ENCODE results near the gene IL1B.

DNA sequence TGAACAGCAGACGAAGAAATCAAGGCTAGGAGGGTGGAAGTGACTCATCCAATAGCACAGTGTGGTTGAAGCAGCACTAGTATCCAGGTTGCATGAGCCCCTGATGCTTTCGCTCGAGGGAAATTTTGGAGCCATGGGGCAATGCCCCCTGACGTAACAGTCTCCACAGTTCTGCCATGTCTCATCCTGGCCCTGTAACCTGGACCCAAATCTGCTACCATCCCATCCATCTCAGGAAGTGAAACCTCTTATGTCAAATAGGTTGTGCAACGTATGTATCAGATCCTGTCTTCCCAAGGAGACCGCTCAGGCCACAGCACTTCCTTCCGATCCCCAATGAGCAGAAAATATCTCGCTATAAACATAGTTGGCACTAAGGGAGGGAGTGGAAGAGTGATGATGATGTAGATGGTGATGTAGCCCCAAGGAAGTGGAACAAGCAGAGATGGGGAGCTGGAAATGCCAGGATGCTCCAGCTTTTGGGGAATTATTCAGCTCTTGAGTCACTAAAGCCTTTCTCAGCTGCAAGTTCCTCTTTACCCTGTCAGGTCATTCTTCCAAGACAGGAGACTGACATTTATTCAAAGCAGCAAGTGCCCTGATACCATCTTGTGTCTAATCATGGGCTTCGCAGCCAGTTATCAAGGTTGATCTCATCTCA is 3.0 kb upstream of the IL1B start:
- TF ChIP-seq, protein P1, sequence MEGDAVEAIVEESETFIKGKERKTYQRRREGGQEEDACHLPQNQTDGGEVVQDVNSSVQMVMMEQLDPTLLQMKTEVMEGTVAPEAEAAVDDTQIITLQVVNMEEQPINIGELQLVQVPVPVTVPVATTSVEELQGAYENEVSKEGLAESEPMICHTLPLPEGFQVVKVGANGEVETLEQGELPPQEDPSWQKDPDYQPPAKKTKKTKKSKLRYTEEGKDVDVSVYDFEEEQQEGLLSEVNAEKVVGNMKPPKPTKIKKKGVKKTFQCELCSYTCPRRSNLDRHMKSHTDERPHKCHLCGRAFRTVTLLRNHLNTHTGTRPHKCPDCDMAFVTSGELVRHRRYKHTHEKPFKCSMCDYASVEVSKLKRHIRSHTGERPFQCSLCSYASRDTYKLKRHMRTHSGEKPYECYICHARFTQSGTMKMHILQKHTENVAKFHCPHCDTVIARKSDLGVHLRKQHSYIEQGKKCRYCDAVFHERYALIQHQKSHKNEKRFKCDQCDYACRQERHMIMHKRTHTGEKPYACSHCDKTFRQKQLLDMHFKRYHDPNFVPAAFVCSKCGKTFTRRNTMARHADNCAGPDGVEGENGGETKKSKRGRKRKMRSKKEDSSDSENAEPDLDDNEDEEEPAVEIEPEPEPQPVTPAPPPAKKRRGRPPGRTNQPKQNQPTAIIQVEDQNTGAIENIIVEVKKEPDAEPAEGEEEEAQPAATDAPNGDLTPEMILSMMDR (IDR thresholded peaks at IDR 0.05; ENCODE audit: low read length), result no peak
- TF ChIP-seq EZH2 (IDR thresholded peaks at IDR 0.05; ENCODE audit: borderline replicate concordance, low read length), result no peak

All from OCI-LY1 (cell line).